ENCODE results near the gene MICAL3.

MICAL3 gene

GRCh38 chr22:17784776-17785175, 239.6 kb downstream of the MICAL3 start:
- no peak for DNase-seq

- DNase-seq: no peak
Observed at GRCh38 chr22:17783773-17784480, 240.4 kb downstream of the MICAL3 start.

- no peak for DNase-seq
Observed at GRCh38 chr22:17783312-17783711, 241.0 kb downstream of the MICAL3 start.

GRCh38 chr22:17782621-17783020, 241.7 kb downstream of the MICAL3 start:
- DNase-seq: no peak

DNA sequence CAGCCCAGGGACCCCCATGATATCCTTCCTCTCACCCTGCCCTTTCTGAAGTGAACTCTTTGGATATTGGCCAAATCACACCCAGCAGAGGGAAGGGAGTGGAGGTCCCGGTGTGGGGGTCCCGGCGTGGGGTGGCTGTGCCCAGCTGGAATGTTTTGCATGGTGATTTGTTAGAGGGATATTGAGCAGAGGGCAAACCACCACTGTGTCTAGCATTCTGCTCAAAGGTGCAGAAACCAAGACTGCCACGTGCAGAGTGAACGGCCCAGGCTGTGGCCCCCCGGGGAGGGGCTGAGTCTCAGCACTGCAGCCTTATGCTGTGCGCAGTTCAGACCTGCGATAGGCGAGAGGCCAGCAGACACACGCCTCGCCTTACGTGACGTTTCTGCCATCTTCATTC, 242.2 kb downstream of the MICAL3 start:
- DNase-seq: no peak

GRCh38 chr22:17781319-17782031, 242.9 kb downstream of the MICAL3 start:
- peak; percentile 47 for DNase-seq

DNA sequence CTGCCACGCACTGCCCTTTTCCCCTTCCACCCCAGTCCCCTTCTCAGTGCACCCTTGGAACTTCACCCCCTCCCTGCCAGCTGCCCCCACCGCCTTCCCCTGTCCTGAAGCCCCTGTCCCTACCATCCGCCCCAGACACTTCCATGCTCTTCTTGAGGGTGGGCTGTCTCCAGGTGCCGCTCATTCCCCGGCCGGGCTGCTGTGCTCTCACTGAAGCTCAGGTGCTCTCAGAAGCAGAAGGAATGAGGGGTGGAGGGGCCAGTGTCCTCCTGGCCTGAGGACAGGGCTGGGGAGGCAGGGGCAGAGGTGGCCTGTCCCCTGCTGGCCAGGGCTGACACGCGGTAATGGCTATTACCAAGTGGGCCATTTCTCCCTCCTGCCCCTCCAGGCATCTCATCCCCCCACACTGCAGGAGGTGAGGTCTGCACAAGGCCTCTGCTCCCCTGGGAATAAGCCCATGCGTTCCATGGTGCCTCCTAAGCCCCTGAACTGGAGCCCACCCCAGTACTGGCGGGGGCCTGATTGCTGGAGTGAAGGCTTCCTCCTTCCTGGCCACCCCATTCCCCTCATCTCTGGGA, 243.5 kb downstream of the MICAL3 start:
- no peak for DNase-seq

DNA sequence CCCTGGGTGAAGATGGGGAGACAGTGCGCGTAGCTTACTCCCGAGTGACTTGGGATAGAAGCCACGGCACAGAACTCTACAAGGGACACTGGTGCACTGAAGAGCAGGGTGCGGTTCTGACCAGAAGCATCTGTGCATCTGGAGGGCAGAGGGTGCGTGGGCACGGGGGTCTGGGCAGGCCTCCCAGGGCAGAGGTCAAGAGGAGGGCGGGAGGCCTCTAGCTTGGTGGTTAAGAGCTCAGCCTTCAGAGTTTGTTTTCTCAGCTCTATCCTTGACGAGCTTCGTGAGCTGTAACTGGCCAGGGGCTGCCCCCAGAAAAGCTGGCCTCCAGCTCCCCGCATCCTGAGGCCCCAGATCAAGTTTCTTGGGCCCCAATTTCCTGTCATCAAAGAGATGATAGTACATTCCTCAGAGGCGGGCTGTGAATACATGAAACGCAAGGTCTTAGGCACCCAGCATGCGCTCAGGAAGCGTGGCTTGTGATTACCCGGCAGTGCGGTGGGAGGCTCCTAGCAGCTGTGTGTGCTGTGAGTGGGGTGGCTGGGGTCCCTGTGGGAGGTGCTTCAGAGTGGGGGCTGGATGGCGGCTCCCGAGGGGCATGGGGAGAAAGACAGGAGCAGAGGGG, 244.1 kb downstream of the MICAL3 start:
- no peak for DNase-seq

GRCh38 chr22:17779286-17780115, 244.9 kb downstream of the MICAL3 start:
- DNase-seq: no peak

GRCh38 chr22:17778412-17778976, 245.9 kb downstream of the MICAL3 start:
- no peak for DNase-seq

GRCh38 chr22:17777717-17778044, 246.7 kb downstream of the MICAL3 start:
- no peak for DNase-seq

- DNase-seq: peak; percentile 79
Observed at GRCh38 chr22:17777005-17777716, 247.2 kb downstream of the MICAL3 start.

DNA sequence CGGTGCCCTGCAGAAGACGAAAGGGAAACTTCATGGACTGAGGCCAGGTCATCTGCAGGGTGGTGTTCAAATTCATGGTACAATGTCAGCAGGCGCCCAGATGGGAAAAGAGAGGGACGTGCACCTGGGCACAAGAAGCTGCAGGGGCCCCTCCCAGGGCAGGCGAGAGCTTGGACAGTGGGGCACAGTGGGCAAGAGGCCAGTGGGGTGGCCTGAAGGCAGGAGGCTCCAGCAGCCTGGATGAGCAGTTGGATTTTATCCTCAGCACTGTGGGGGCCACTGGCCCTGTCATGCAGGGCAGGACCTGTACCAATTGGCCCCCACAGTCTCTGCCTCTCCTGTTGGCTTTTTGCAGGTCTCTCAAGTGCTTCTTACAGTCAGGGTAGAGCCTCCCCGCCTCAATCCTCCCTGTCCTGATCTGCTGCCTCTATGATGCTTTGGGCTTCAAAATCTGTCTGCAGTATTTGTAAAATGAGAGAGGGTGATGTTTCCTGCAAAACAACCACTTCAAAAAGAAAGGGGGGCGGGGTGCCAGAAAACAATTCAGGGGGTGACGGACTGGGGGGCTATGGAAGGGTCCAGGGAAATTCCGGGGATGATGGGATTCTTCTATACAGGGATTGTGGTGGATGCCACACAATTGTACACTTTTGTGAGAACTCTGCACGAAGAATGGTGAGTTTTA, 248.4 kb downstream of the MICAL3 start:
- DNase-seq: peak; percentile 30

DNA sequence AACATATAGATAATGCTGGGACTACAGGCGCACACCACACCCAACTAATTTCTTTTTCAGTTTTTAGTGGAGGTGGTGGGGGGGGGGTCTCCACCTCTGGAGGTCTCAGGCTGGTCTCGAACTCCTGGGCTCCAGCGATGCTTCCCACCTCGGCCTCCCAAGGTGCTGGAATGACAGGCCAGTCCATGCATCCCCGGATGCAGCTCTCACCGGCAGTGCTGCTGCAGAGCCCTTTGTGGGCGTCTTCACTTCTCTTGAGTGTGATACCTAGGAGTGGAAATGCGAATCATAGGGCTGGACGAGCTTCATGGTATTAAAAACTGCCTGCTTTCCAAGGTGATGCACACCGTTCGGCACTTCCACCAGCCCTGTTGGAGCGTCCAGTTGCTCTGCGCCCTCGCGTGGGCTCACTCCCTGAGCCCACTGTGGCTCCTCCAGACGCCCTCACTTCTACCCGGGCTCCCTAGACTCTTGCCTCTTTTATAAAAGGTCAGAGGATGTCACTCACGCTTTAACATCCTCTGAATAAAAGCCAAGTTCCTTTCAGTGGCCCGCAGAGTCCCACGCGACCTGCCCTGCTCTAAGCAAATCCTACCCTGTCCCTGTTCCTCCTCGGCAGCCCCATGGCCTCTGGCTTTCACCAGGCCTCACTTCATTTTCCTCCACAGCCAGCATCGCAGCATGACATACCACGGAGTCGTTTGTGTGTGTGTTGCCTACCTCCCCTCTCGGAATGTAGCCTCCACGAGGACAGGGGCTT, 249.3 kb downstream of the MICAL3 start:
- DNase-seq: peak; percentile 28

- DNase-seq: peak; percentile 65
Observed at GRCh38 chr22:17774206-17774925, 250.0 kb downstream of the MICAL3 start, which contains the start of gene BID. Gene BID, minus strand, starts transcription at chr22:17774469. Its CDS starts 24,353 bp downstream, at chr22:17750116.

- DNase-seq: peak; percentile 70
Observed at GRCh38 chr22:17773606-17774205, 250.7 kb downstream of the MICAL3 start.

GRCh38 chr22:17772958-17773605, 251.3 kb downstream of the MICAL3 start:
- no peak for DNase-seq

DNA sequence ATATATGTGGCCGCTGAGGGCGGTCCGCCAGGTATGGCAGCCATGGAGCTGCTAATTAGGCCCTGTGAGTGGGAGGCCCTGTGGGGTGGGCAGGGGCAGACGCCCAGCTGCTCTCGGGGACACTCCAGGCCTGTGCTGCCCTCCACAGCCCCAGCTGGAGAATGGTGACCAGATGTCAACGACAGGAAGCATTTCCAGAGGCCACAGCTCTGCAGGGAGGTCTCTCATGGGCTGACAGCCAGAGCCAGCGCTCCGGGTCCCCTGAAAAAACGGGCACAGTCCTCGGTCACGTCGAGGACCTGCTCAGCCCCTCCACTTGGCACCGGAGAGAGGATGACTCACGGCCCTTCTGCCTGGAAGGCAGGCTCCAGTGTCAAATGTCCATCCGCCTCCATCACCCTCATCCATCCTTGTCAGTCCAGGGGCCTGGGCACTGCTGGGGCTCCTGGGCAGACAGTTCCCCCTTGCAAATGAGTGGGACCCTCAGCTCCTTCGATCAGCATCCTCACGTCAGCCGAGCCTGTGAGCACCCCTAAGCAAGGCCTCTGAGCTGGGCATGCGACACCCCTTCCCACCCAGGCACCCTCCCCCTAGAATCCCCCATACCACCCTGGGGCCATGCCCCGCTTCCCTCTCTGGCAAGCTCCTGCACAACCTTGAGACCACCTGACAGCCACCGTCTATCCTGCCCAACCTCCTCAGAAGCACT, 252.0 kb downstream of the MICAL3 start:
- DNase-seq: no peak

Data from CD4-positive, alpha-beta T cell treated with Interleukin-6 for 4 hours (primary cell).